ENCODE measurements around the gene ZNF366. TPM values are rescaled to one million over a fixed set of nuclear protein-coding genes. Genes with fewer than 3 reads are reported as not detected.

Gene ZNF366
- polyA plus RNA-seq, 3 donors = 0.05 to 1.2 (median 0.76) TPM

DNA sequence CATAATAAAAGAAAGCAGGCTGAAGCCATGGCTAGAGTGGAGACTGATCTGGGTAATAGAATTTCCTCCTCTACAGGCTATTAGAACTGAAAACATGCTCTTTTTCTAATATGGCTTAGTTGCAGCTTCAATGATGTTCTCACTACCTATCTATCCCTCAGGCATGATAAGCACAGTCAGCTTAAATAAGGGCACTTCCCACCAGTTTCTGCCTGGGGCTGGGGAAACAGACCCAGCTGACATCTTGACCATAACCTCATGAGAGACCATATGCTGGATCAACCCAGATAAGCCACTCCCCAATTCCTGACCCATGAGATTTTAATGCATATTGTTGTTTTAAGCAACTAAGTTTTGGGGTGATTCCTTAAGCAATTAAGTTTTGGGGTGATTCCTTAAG, 81.2 kb downstream of the ZNF366 start:
- Histone ChIP-seq H3K4me1 (ENCODE audit: control insufficient read depth in 1 of 2, insufficient read depth in 2 of 2, low read length in 2 of 2) (no peaks in the 10 kb centered on the region), H3K4me2 (replicated peaks; ENCODE audit: extremely low read depth, low read length, poor library complexity, severe bottlenecking) (no peak overlapping the region), H3K27me3 (ENCODE audit: control insufficient read depth in 2 of 2, insufficient read depth in 2 of 2, low read length in 2 of 2) (no peaks in the 10 kb centered on the region), H3K9ac (ENCODE audit: insufficient read depth, low read length, poor library complexity, severe bottlenecking) (no peak overlapping the region), H3K9me3 (replicated peaks in 1 of 2; ENCODE audit: control insufficient read depth in 1 of 2, insufficient read depth in 1 of 2, low read length in 2 of 2) (no peaks in the 10 kb centered on the region), H3K27ac (ENCODE audit: low read depth in 1 of 2, low read length in 2 of 2) (no peak overlapping the region), H3K36me3 (replicated peaks in 1 of 2; ENCODE audit: control insufficient read depth in 1 of 2, insufficient read depth in 2 of 2, low read length in 2 of 2) (no peaks in the 10 kb centered on the region), H4K20me1 (ENCODE audit: insufficient read depth, low read length) (no peaks in the 10 kb centered on the region), H3K79me2 (ENCODE audit: insufficient read depth, low read length) (no peaks in the 10 kb centered on the region), H2AFZ (ENCODE audit: insufficient read depth, low read depth, low read length, poor library complexity, severe bottlenecking) (no peak overlapping the region), H3K4me3 (replicated peaks in 1 of 3; ENCODE audit: low read depth in 2 of 3, low read length in 3 of 3) (no peak overlapping the region)
- H3K27ac Mint-ChIP-seq = no peak overlapping the region
- no peaks in the 10 kb centered on the region for H3K36me3 Mint-ChIP-seq
- TF ChIP-seq, protein P1, sequence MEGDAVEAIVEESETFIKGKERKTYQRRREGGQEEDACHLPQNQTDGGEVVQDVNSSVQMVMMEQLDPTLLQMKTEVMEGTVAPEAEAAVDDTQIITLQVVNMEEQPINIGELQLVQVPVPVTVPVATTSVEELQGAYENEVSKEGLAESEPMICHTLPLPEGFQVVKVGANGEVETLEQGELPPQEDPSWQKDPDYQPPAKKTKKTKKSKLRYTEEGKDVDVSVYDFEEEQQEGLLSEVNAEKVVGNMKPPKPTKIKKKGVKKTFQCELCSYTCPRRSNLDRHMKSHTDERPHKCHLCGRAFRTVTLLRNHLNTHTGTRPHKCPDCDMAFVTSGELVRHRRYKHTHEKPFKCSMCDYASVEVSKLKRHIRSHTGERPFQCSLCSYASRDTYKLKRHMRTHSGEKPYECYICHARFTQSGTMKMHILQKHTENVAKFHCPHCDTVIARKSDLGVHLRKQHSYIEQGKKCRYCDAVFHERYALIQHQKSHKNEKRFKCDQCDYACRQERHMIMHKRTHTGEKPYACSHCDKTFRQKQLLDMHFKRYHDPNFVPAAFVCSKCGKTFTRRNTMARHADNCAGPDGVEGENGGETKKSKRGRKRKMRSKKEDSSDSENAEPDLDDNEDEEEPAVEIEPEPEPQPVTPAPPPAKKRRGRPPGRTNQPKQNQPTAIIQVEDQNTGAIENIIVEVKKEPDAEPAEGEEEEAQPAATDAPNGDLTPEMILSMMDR (IDR thresholded peaks at IDR 0.05) = no peak
- no peak overlapping the region for H3K4me3 Mint-ChIP-seq
- H3K9me3 Mint-ChIP-seq = no peaks in the 10 kb centered on the region
- no peak for DNase-seq
- intact Hi-C loops (cut with micrococcal nuclease) = no loop called here
- peaks cover 0 to 1% (median 0%) of the 10 kb centered on the region in 3 donors for H3K27me3 Mint-ChIP-seq (ENCODE audit: low read depth in 3 of 3)
- no peaks in the 10 kb centered on the region for H3K4me1 Mint-ChIP-seq

DNA sequence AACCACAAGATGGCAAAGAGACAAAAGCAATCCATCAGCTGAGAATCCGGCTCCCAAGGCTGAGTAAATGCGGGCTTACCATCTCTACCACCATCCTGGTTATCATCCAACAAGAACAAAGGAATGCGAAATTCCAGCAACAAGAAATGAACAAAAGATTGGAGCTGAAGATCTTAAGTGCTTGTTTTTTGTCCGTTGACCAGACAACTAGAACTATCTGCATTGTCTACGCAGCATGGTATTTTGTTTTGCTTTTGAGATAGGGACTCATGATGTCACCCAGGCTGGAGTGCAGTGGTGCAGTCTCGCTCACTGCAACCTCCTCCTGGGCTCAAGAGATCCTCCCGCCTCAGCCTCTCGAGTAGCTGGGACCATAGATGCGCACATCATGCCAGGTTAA, 88.9 kb downstream of the ZNF366 start:
- no peak overlapping the region for H3K4me3 Mint-ChIP-seq

More for the DNA sequence above, 88.9 kb downstream of the ZNF366 start:
- Histone ChIP-seq H4K20me1 (ENCODE audit: insufficient read depth, low read length) (no peaks in the 10 kb centered on the region), H3K36me3 (replicated peaks in 1 of 2; ENCODE audit: control insufficient read depth in 1 of 2, insufficient read depth in 2 of 2, low read length in 2 of 2) (no peaks in the 10 kb centered on the region), H3K27ac (ENCODE audit: low read depth in 1 of 2, low read length in 2 of 2) (no peak overlapping the region), H3K79me2 (ENCODE audit: insufficient read depth, low read length) (no peaks in the 10 kb centered on the region), H3K4me1 (ENCODE audit: control insufficient read depth in 1 of 2, insufficient read depth in 2 of 2, low read length in 2 of 2) (no peaks in the 10 kb centered on the region), H3K27me3 (ENCODE audit: control insufficient read depth in 2 of 2, insufficient read depth in 2 of 2, low read length in 2 of 2) (no peaks in the 10 kb centered on the region), H2AFZ (ENCODE audit: insufficient read depth, low read depth, low read length, poor library complexity, severe bottlenecking) (no peak overlapping the region), H3K4me3 (replicated peaks in 1 of 3; ENCODE audit: low read depth in 2 of 3, low read length in 3 of 3) (no peak overlapping the region), H3K4me2 (replicated peaks; ENCODE audit: extremely low read depth, low read length, poor library complexity, severe bottlenecking) (no peak overlapping the region), H3K9ac (ENCODE audit: insufficient read depth, low read length, poor library complexity, severe bottlenecking) (no peak overlapping the region), H3K9me3 (replicated peaks in 1 of 2; ENCODE audit: control insufficient read depth in 1 of 2, insufficient read depth in 1 of 2, low read length in 2 of 2) (peaks cover 5 to 8% of the 10 kb centered on the region in 2 donors)
- Mint-ChIP-seq H3K4me1 (peaks cover 5% of the 10 kb centered on the region), H3K27ac (no peak overlapping the region), H3K36me3 (no peaks in the 10 kb centered on the region), H3K27me3 (ENCODE audit: low read depth in 3 of 3) (peaks cover 0 to 5% (median 0%) of the 10 kb centered on the region in 3 donors), H3K9me3 (peaks cover 3 to 15% (median 8%) of the 10 kb centered on the region in 7 donors)
- TF ChIP-seq, protein P1 (IDR thresholded peaks at IDR 0.05) = no peak
- 83% methylated on average over 6 of the region's 9 CpGs for WGBS (ENCODE audit: insufficient coverage)
- DNase-seq = no peak
- intact Hi-C loops (cut with micrococcal nuclease) = no loop called here

All from CD14-positive monocyte (primary cell).